ENCODE measurements around the gene MMP10. TPM values are rescaled to one million over a fixed set of nuclear protein-coding genes. Genes with fewer than 3 reads are reported as not detected.
"Not testable (repeated sequence)": the region's sequence is repeated elsewhere in the genome, so short reads cannot be mapped to it uniquely, and the experiment has no call there.

Gene MMP10
- total RNA-seq, 1 donor from 2014 or later, result not detected

DNA sequence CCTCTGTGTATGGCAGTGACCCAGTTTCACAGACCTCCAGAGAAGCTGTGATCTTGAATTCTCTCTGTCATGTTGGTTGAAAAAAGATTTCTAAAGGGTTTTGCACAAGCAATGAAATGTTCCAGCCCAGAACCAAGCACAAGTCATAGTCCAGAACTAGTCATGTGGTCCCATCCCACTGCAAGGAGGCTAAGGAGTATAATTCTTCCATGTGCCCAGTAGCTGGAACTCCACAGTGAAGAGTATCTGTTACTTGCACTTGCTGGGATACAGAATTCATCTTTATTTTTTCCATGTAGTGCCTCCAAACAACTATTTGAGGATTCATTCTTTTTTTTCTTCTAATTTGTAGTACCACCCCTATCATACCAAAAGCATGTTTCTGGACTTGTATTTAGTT lies 45.8 kb downstream of the MMP10 start:
- intact Hi-C loops (cut with micrococcal nuclease), result loop anchor here (10.0 kb wide), 1 partner anchor 200 kb away; no protein-coding TSS in a partner anchor
- no peak for ATAC-seq
- no peak for DNase-seq

- intact Hi-C loops (cut with micrococcal nuclease), result loop anchor here (10.0 kb wide), 1 partner anchor 201 kb away; no protein-coding TSS in a partner anchor
- DNase-seq (peak; percentile 43), ATAC-seq (no peak)
Measured at GRCh38 chr11:102733232-102733875, 47.1 kb downstream of the MMP10 start.

GRCh38 chr11:102730944-102731343 lies 49.5 kb downstream of the MMP10 start:
- DNase-seq, ATAC-seq: not testable (repeated sequence)
- intact Hi-C loops (cut with micrococcal nuclease), result loop anchor here (10.0 kb wide), 1 partner anchor 204 kb away; no protein-coding TSS in a partner anchor

DNA sequence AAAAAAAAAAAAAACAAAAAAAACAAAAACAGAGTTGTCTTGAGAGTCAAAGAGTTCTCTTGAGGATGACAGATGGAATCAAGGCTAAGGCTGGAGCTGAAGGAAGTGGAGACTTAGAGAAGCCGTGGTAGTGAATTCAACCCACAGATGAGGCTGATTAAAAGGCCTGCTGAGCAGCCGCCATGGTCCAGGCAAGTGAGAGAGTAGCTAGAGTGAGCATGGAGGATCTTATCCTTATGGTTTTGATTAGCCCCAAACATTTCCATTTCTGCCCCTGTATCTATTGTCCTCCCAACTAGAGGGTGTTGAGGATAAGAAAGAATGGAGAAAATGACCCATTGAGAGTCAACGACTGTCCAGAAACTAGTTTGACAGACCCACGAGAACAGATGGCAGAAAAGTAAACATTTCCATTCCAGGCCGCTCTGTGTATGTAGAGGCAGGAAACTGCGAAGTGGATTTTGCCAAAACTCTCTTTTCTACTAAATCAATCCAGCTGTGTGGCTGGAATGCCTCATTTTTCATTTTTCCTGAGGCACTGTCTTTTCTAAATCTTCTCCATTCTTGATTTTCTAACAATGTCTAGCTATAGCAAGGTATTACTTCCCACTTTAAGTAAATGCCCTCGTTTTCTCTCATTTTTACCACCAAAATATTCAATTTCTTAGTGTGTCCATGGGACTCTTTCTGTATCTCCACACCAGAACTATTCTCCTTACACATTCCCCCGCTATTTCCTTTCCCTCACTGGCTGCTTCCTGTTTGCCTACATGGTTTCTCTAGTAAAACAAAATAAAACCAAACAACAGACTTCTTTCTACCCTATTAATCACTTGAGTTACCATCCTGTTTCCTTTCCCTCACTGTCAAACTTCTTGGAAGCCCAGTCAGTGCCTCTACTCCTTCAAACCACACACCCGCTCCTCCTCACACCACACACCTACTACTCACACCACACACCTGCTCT lies 50.3 kb downstream of the MMP10 start:
- intact Hi-C loops (cut with micrococcal nuclease), result loop anchor here (10.0 kb wide), 1 partner anchor 205 kb away; no protein-coding TSS in a partner anchor
- ATAC-seq, result no peak
- no peak for DNase-seq

GRCh38 chr11:102727890-102728289 lies 52.5 kb downstream of the MMP10 start:
- ATAC-seq, result no peak
- intact Hi-C loops (cut with micrococcal nuclease), result no loop called here
- no peak for DNase-seq

GRCh38 chr11:102724904-102725500 lies 55.4 kb downstream of the MMP10 start, which contains the start of gene MMP8:
Gene MMP8 (minus strand): TSS chr11:102724954. CDS start chr11:102724855, 99 bp downstream.
- ATAC-seq, result no peak
- no peak for DNase-seq
- intact Hi-C loops (cut with micrococcal nuclease), result no loop called here

DNA sequence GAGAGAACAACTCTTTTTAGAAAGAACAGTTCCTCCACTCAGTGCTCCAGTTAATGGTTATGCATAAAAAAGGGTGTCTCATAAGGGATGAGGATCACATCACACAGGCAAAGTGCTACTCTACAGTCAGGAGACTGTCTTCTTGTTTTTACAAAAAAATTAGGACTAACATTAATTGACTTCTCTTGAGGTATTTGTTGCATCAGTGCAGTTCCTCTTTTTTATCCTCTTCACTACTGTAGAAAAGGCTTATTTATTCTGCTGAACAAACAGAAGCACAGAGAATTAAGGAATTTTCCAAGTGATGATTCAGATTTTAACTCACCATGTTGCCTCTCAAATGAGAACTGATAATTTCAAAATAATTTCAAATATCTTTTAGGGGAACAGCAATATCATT lies 57.6 kb downstream of the MMP10 start:
- intact Hi-C loops (cut with micrococcal nuclease), result no loop called here
- DNase-seq, result no peak
- no peak for ATAC-seq

Other genes starting within 250 kb of the MMP10 start
- not detected for gene MMP7, start 249.9 kb downstream of the MMP10 start, total RNA-seq
- not detected for gene MMP20, start 155.3 kb downstream of the MMP10 start, total RNA-seq
- gene MMP27, start 74.9 kb downstream of the MMP10 start, total RNA-seq, result not detected
- gene MMP8, start 55.7 kb downstream of the MMP10 start, total RNA-seq, result not detected
- not detected for gene MMP1, start 17.5 kb upstream of the MMP10 start, total RNA-seq
- not detected for gene MMP3, start 63.0 kb upstream of the MMP10 start, total RNA-seq
- gene MMP12, start 94.4 kb upstream of the MMP10 start, total RNA-seq, result not detected
- not detected for gene MMP13, start 175.1 kb upstream of the MMP10 start, total RNA-seq